MM.1S (cell line): ENCODE data around the gene UNC5A.

ENCODE experiments used
- DNase-seq: peaks from one replicate; pipeline ENCODE4 v3.0.0-alpha.2; 2015
- H2AFZ ChIP-seq: fragments of 300-600 bp; sonication (generic); 2 replicates; pipeline ENCODE4 v1.6.0; 2016; ENCODE audit warnings: antibody characterized with exemption, low read length
- H3F3A ChIP-seq: fragments of 300-600 bp; sonication (generic); 2 replicates; pipeline ENCODE4 v1.6.1; 2016; ENCODE audit warnings: mild to moderate bottlenecking, antibody characterized with exemption, low read length, moderate library complexity, mixed read lengths; ENCODE audit not compliant: insufficient read depth
- H3K27ac ChIP-seq: fragments of 300-600 bp; sonication (generic); 2 replicates; pipeline ENCODE4 v1.5.1; 2016; ENCODE audit warnings: mild to moderate bottlenecking, low read length
- H3K27me3 ChIP-seq: fragments of 300-600 bp; sonication (generic); replicated peaks from 2 replicates; pipeline ENCODE4 v1.6.0; 2016; ENCODE audit warnings: low read length; ENCODE audit not compliant: insufficient read depth
- H3K36me3 ChIP-seq: fragments of 300-600 bp; sonication (generic); replicated peaks from 2 replicates; pipeline ENCODE4 v1.6.1; 2016; ENCODE audit warnings: mild to moderate bottlenecking, low read length, mixed read lengths; ENCODE audit not compliant: insufficient read depth
- H3K4me1 ChIP-seq: fragments of 300-600 bp; sonication (generic); 2 replicates; pipeline ENCODE4 v1.6.1; 2016; ENCODE audit warnings: low read length, mixed read lengths
- H3K4me2 ChIP-seq: fragments of 300-600 bp; sonication (generic); 2 replicates; pipeline ENCODE4 v1.6.0; 2016; ENCODE audit warnings: low read depth, low read length
- H3K4me3 ChIP-seq: fragments of 300-600 bp; sonication (generic); 2 replicates; pipeline ENCODE4 v1.5.1; 2016; ENCODE audit warnings: low read length, mixed read lengths
- H3K79me2 ChIP-seq: fragments of 300-600 bp; sonication (generic); 2 replicates; pipeline ENCODE4 v1.6.1; 2016; ENCODE audit warnings: mixed run types, low read length, mixed read lengths
- H3K9ac ChIP-seq: fragments of 300-600 bp; sonication (generic); 2 replicates; pipeline ENCODE4 v1.6.1; 2016; ENCODE audit warnings: low read length, mixed read lengths
- H3K9me2 ChIP-seq: fragments of 300-600 bp; sonication (generic); replicated peaks from 2 replicates; pipeline ENCODE4 v1.6.1; 2016; ENCODE audit warnings: mild to moderate bottlenecking, low read length, mixed read lengths; ENCODE audit not compliant: insufficient read depth
- H3K9me3 ChIP-seq: fragments of 300-600 bp; sonication (generic); replicated peaks from 2 replicates; pipeline ENCODE4 v1.6.1; 2016; ENCODE audit warnings: mild to moderate bottlenecking, low read length, mixed read lengths; ENCODE audit not compliant: insufficient read depth
- H4K20me1 ChIP-seq: fragments of 300-600 bp; sonication (generic); 2 replicates; pipeline ENCODE4 v1.6.1; 2016; ENCODE audit warnings: mild to moderate bottlenecking, low read length, moderate library complexity, mixed read lengths; ENCODE audit not compliant: insufficient read depth
- EZH2 ChIP-seq: fragments of 300-600 bp; sonication (generic); optimal IDR thresholded peaks from 2 replicates; pipeline ENCODE3; 2017; ENCODE audit warnings: low read depth, mild to moderate bottlenecking, antibody characterized with exemption, low read length, mixed read lengths
- EZH2phosphoT487 ChIP-seq: fragments of 300-600 bp; sonication (generic); IDR thresholded peaks from 2 replicates; pipeline ENCODE4 v1.6.1; 2018; ENCODE audit warnings: antibody characterized with exemption, low read length
- TF ChIP-seq, protein P1 (sequence below): fragments of 300-600 bp; sonication (generic); IDR thresholded peaks from 2 replicates; pipeline ENCODE4 v1.5.1; 2016; ENCODE audit warnings: antibody characterized with exemption, low read length, mixed read lengths

UNC5A gene

DNA sequence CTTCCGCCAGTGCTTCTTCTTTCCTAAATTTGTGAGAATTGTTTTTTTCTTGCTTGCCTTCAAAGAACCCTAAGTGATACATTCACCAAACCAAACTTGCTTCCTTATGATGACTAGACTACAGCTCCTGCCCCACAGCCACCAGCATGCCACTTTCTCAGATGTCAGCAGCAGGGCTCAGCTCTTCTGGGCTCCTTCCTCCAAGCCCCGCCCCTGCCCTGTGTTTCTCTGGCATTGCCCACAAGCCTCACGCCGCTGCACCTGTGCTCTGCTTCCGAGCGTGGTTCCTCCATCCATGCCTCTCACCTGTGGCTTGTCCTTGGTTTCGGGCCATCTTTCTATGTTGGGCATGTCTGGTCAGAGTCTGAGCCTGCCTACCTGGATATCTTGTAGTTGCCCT lies 10.6 kb downstream of the UNC5A start:
- H3K79me2 ChIP-seq, result no peaks in the 10 kb centered on the region
- peak; percentile 78 for DNase-seq
- TF ChIP-seq, protein P1, sequence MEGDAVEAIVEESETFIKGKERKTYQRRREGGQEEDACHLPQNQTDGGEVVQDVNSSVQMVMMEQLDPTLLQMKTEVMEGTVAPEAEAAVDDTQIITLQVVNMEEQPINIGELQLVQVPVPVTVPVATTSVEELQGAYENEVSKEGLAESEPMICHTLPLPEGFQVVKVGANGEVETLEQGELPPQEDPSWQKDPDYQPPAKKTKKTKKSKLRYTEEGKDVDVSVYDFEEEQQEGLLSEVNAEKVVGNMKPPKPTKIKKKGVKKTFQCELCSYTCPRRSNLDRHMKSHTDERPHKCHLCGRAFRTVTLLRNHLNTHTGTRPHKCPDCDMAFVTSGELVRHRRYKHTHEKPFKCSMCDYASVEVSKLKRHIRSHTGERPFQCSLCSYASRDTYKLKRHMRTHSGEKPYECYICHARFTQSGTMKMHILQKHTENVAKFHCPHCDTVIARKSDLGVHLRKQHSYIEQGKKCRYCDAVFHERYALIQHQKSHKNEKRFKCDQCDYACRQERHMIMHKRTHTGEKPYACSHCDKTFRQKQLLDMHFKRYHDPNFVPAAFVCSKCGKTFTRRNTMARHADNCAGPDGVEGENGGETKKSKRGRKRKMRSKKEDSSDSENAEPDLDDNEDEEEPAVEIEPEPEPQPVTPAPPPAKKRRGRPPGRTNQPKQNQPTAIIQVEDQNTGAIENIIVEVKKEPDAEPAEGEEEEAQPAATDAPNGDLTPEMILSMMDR, result no peak
- TF ChIP-seq EZH2phosphoT487, result no peak
- TF ChIP-seq EZH2, result no peak
- no peaks in the 10 kb centered on the region for H3K9me2 ChIP-seq
- no peaks in the 10 kb centered on the region for H4K20me1 ChIP-seq
- no peaks in the 10 kb centered on the region for H3F3A ChIP-seq
- H3K27ac ChIP-seq, result no peak overlapping the region
- no peaks in the 10 kb centered on the region for H3K9me3 ChIP-seq
- H2AFZ ChIP-seq, result no peak overlapping the region
- peaks cover 68% of the 10 kb centered on the region for H3K27me3 ChIP-seq
- no peaks in the 10 kb centered on the region for H3K36me3 ChIP-seq
- no peak overlapping the region for H3K9ac ChIP-seq
- H3K4me1 ChIP-seq, result peaks cover 20% of the 10 kb centered on the region
- peak overlapping the region; percentile 31; the same call in 1 of the 2 replicates for H3K4me2 ChIP-seq
- H3K4me3 ChIP-seq, result no peak overlapping the region

DNA sequence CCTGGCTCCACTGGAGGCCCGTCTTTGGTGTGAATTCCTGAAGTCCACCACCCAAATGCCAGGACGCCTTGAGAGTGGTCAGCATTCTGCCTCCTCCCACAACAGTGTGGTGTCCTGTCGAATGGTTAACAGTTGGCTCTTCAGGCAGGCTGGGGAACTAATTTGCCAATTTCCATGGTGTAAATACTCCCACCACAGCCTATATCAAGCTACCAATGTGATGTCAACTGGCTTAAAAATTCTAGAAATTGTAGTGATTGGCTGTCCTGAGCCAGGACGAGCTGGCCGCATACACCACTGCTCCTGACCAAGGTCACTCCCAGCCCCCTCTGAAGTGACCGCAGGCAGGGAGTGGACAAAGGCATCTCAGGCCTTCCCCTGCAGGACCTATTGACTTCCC lies 11.1 kb downstream of the UNC5A start:
- no peaks in the 10 kb centered on the region for H3F3A ChIP-seq
- no peak for TF ChIP-seq EZH2phosphoT487
- no peak for TF ChIP-seq EZH2
- TF ChIP-seq, protein P1, result no peak
- H3K4me1 ChIP-seq, result peaks cover 20% of the 10 kb centered on the region
- no peak overlapping the region for H3K4me3 ChIP-seq
- H3K9me2 ChIP-seq, result no peaks in the 10 kb centered on the region
- no peaks in the 10 kb centered on the region for H3K79me2 ChIP-seq
- H3K9me3 ChIP-seq, result no peaks in the 10 kb centered on the region
- peaks cover 68% of the 10 kb centered on the region for H3K27me3 ChIP-seq
- DNase-seq, result no peak
- H2AFZ ChIP-seq, result no peak overlapping the region
- no peak overlapping the region for H3K9ac ChIP-seq
- no peaks in the 10 kb centered on the region for H3K36me3 ChIP-seq
- H4K20me1 ChIP-seq, result no peaks in the 10 kb centered on the region
- H3K4me2 ChIP-seq, result peak overlapping the region; percentile 31; the same call in 1 of the 2 replicates
- H3K27ac ChIP-seq, result no peak overlapping the region

DNA sequence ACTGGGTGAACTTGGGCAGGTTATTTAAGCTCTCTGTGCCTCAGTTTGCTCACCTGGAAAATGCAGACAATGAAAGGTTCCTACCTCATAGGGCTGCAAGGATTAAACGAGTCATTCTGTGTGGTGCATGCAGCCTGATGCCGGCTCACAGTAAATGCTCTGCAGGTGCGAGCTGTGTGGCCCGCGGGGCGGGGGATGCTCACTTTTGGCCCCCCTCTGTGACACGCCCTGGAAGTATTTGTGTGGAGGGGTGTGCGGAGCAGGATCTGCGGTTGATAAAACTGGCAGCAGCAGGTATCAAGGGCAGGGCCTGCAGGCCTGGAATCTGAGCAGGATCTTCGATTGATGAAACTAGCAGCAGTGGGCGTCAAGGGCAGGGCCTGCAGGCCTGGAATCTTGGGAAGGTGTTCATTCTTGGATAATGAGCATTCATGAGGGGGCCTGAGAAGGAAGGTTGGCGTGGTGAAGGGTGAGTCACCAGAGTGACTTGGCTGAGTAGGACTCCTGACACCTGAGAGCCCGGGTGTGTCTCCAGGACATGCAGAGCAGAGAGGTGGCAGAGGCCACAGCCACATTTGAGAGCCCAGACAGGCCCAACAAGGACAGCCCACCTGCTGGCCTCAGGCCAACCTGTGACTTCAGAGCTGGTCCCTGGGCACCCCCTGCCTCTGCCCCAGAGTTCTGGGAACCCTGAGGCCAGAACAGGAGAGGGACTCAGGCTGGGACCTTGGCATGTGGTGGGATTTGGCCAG lies 11.9 kb downstream of the UNC5A start:
- Histone ChIP-seq H3K4me3 (no peak overlapping the region), H3F3A (no peaks in the 10 kb centered on the region), H3K4me2 (no peak overlapping the region), H3K4me1 (peaks cover 20% of the 10 kb centered on the region), H4K20me1 (no peaks in the 10 kb centered on the region), H3K9ac (no peak overlapping the region), H3K9me3 (no peaks in the 10 kb centered on the region), H2AFZ (no peak overlapping the region), H3K36me3 (no peaks in the 10 kb centered on the region), H3K9me2 (no peaks in the 10 kb centered on the region), H3K79me2 (no peaks in the 10 kb centered on the region), H3K27me3 (peaks cover 61% of the 10 kb centered on the region), H3K27ac (no peak overlapping the region)
- TF ChIP-seq EZH2phosphoT487 (no peak), EZH2 (no peak)
- TF ChIP-seq, protein P1, result no peak
- no peak for DNase-seq
